ENCODE data around the gene MBNL1. TPM values are rescaled to one million over a fixed set of nuclear protein-coding genes. Genes with fewer than 3 reads are reported as not detected.

The MBNL1 gene
- total and polyA plus RNA-seq, 8 donors = 25.7 to 379 (median 155) TPM

DNA sequence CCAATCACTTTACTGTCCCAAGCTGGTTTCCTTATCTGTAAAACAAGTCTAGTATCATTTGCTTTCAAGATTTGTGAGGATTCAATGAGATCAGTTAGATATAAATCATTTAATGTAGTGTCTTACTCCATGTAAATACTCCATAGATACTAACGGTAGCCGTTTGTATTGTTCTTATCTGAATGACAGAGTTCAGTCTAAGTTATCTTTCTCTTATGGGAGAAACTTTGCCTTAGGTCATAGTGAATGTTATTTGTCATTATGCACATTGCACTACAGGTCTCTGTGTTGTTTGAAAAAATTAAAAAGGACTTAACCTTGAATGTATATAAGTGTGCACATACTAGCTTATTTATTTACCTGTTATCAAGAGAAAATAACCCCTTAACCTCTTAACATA is 44.7 kb downstream of the MBNL1 start:
- Histone ChIP-seq H3K27me3 (no peaks in the 10 kb centered on the region), H3K36me3 (no peaks in the 10 kb centered on the region), H3K4me3 (no peak overlapping the region), H3K4me1 (peaks cover 5 to 86% (median 51%) of the 10 kb centered on the region in 4 donors), H3K27ac (peak overlapping the region in 1 of 5 donors; percentile 65), H3K9me3 (no peaks in the 10 kb centered on the region)
- no peak for TF ChIP-seq POLR2AphosphoS5 (IDR thresholded peaks at IDR 0.05)
- no peak for TF ChIP-seq POLR2A (IDR thresholded peaks at IDR 0.05)
- TF ChIP-seq, protein P1, sequence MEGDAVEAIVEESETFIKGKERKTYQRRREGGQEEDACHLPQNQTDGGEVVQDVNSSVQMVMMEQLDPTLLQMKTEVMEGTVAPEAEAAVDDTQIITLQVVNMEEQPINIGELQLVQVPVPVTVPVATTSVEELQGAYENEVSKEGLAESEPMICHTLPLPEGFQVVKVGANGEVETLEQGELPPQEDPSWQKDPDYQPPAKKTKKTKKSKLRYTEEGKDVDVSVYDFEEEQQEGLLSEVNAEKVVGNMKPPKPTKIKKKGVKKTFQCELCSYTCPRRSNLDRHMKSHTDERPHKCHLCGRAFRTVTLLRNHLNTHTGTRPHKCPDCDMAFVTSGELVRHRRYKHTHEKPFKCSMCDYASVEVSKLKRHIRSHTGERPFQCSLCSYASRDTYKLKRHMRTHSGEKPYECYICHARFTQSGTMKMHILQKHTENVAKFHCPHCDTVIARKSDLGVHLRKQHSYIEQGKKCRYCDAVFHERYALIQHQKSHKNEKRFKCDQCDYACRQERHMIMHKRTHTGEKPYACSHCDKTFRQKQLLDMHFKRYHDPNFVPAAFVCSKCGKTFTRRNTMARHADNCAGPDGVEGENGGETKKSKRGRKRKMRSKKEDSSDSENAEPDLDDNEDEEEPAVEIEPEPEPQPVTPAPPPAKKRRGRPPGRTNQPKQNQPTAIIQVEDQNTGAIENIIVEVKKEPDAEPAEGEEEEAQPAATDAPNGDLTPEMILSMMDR (IDR thresholded peaks at IDR 0.05) = no peak
- no peak for TF ChIP-seq EP300 (IDR thresholded peaks at IDR 0.05)
- 21 to 52% (median 40%) methylated on average over 2 of the region's 2 CpGs for WGBS, 5 donors
- intact Hi-C loops (cut with DNase I; ENCODE audit: low total_unique reads) = no loop called here
- no peak for DNase-seq

GRCh38 chr3:152313914-152314313 is 45.2 kb downstream of the MBNL1 start:
- DNase-seq = no peak

GRCh38 chr3:152314677-152315353 is 46.1 kb downstream of the MBNL1 start:
- TF ChIP-seq POLR2AphosphoS5 (IDR thresholded peaks at IDR 0.05) = no peak
- no peak for TF ChIP-seq EP300 (IDR thresholded peaks at IDR 0.05)
- TF ChIP-seq POLR2A (IDR thresholded peaks at IDR 0.05) = no peak
- TF ChIP-seq, protein P1 (IDR thresholded peaks at IDR 0.05) = no peak
- WGBS, 5 donors = 82 to 98% (median 91%) methylated on average over 3 of the region's 3 CpGs
- no peaks in the 10 kb centered on the region for H3K36me3 ChIP-seq
- H3K27me3 ChIP-seq = no peaks in the 10 kb centered on the region
- DNase-seq = no peak
- intact Hi-C loops (cut with DNase I; ENCODE audit: low total_unique reads) = no loop called here
- peaks cover 7 to 86% (median 50%) of the 10 kb centered on the region in 4 donors for H3K4me1 ChIP-seq
- H3K27ac ChIP-seq = peak overlapping the region in 4 of 5 donors; percentile 8 to 66 (median 44)
- H3K9me3 ChIP-seq = no peaks in the 10 kb centered on the region
- no peak overlapping the region for H3K4me3 ChIP-seq

More at GRCh38 chr3:152313914-152314313, 45.2 kb downstream of the MBNL1 start:
- no peak for TF ChIP-seq POLR2AphosphoS5 (IDR thresholded peaks at IDR 0.05)
- TF ChIP-seq, protein P1 (IDR thresholded peaks at IDR 0.05) = no peak
- TF ChIP-seq EP300 (IDR thresholded peaks at IDR 0.05) = no peak
- no peak for TF ChIP-seq POLR2A (IDR thresholded peaks at IDR 0.05)
- peaks cover under 1 to 86% (median 49%) of the 10 kb centered on the region in 4 donors for H3K4me1 ChIP-seq
- peak overlapping the region in 2 of 5 donors; percentile 65 to 66 for H3K27ac ChIP-seq
- no peaks in the 10 kb centered on the region for H3K27me3 ChIP-seq
- intact Hi-C loops (cut with DNase I; ENCODE audit: low total_unique reads) = no loop called here
- H3K4me3 ChIP-seq = no peak overlapping the region
- no peaks in the 10 kb centered on the region for H3K36me3 ChIP-seq
- no peaks in the 10 kb centered on the region for H3K9me3 ChIP-seq

DNA sequence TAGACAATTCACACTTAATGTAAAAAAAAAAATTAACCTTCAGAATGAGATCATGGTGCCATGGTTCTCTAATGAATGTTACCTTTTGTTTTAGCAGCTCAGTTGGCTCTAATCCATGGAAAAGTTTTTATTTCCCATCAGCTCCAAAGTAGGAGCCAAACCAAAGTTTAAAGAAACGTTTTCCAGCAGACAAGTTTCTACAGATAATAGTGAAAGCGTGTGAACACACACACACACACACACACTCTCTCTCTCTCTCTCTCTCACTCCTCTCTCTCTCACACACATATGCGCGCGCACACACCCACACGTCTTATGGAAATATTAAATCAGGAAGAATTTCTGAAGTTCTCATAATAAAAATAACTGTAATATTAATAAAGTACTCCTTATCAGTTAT is 46.9 kb downstream of the MBNL1 start:
- Histone ChIP-seq H3K4me3 (no peak overlapping the region), H3K27me3 (no peaks in the 10 kb centered on the region), H3K4me1 (peaks cover 15 to 86% (median 50%) of the 10 kb centered on the region in 4 donors), H3K9me3 (no peaks in the 10 kb centered on the region), H3K27ac (peak overlapping the region in 4 of 5 donors; percentile 8 to 66 (median 44)), H3K36me3 (no peaks in the 10 kb centered on the region)
- 61 to 71% (median 64%) methylated on average over 6 of the region's 6 CpGs for WGBS, 5 donors
- no peak for DNase-seq
- intact Hi-C loops (cut with DNase I; ENCODE audit: low total_unique reads) = no loop called here
- no peak for TF ChIP-seq POLR2AphosphoS5 (IDR thresholded peaks at IDR 0.05)
- no peak for TF ChIP-seq POLR2A (IDR thresholded peaks at IDR 0.05)
- TF ChIP-seq EP300 (IDR thresholded peaks at IDR 0.05) = no peak
- TF ChIP-seq, protein P1 (IDR thresholded peaks at IDR 0.05) = no peak
